Raji (cell line): ENCODE results near the gene PPFIA3.

Experiments used
- POLR2A ChIP-seq: IDR thresholded peaks from 2 replicates; pipeline ENCODE4 v1.6.1; 2011; ENCODE audit warnings: low read depth, low read length, control low read depth; ENCODE audit not compliant: insufficient read depth

PPFIA3 gene

DNA sequence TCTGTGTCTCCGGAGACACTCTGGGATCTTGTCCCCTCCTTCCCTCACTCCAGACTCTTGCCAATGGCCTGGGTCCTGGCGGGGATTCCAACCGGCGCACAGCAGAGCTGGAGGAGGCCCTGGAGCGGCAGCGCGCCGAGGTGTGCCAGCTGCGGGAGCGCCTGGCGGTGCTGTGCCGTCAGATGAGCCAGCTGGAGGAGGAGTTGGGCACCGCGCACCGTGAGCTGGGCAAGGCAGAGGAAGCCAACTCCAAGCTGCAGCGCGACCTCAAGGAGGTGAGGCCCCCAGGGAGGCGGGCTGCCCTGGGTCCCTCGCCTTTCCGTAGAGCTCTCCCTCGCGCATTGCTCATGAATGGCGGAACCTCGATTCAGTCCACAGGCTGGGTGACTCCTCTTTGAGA, 11.0 kb downstream of the PPFIA3 start:
- TF ChIP-seq POLR2A, result no peak

DNA sequence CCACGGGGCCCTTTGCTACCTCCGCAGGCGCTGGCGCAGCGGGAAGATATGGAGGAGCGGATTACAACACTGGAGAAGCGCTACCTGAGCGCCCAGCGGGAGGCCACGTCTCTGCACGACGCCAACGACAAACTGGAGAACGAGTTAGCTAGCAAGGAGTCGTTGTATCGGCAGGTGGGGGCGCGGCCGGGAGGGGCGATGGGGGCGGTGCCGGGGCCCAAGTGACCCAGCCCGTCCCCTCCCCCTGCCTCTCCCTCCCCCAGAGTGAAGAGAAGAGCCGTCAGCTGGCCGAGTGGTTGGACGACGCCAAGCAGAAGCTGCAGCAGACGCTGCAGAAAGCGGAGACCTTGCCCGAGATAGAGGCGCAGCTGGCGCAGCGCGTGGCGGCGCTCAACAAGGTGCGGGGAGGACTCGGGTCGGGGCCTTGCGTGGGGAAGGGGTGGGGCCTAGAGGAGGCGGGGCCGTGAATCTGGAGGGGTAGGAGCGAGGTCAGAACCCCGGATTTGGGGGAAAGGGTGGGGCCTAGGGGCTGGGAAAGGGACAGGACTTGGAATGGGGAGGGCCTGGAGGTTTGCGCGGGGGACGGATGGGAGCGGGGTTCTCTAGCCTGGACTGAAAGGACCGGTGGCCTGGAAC, 13.7 kb downstream of the PPFIA3 start:
- no peak for TF ChIP-seq POLR2A

DNA sequence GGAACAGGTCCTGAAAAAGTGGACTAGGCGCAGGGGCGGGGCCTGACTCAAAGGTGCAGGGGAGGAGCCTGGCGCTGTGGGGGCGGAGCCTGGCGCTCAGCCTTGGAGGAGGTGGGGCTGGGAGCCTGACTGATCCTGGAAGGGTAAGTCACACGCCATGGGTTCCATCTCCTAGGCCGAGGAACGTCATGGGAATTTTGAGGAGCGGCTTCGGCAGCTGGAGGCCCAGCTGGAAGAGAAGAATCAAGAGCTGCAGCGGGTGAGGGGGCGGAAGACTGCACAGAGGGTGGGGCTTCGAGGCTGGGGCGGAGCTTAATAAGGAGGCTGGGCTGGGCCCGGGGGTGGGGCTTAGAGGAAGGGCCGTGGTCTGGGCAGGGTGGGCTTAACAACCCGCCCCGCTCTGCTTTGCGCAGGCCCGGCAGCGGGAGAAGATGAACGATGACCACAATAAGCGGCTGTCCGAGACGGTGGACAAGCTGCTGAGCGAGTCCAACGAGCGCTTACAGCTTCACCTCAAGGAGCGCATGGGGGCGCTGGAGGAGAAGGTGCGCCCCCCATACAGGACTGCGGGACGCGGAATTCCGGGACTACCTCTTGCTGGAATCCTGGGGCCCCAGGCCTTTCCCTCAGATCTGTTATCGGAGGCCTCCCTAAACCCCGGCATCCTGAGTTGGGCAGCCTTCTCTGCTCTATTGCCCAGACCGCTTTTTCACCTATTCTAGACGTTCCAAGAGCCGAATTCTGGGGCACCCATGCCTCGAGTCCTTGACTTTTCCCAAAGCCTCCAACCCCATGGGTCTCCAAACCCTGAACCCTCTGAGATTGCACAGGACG, 14.5 kb downstream of the PPFIA3 start:
- TF ChIP-seq POLR2A, result no peak

DNA sequence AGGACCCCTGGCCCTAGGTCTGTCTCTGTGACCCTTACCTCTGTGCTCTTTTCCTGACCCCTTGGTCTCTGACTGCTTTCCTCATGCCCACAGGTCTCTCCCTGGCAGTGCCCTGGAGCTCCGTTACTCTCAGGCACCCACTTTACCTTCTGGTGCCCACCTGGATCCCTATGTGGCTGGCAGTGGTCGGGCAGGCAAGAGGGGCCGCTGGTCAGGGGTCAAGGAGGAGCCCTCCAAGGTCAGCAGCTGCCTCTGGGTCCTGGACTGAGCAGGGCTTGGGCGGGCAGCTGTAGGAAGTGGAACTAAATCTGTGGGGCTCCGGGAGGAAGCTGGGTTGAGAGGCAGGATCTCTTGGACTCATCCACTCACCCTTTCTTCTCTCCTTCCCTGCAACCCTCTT, 16.3 kb downstream of the PPFIA3 start:
- no peak for TF ChIP-seq POLR2A

DNA sequence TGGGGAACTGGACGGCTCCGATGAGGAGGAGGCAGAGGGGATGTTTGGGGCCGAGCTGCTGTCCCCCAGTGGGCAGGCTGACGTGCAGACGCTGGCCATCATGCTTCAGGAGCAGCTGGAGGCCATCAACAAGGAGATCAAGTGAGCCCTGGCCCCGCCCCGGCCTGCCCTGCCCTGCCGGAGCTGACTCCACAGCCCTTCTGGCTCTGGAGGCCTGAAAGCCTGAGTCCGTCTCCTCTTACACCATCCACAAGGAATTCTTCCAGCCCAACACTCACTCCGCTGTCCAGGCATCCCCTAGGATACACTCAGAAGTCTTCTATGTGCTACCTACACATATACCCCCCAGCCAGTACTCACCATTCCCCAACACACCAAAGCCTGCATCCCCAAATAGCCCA, 17.4 kb downstream of the PPFIA3 start:
- TF ChIP-seq POLR2A, result no peak

DNA sequence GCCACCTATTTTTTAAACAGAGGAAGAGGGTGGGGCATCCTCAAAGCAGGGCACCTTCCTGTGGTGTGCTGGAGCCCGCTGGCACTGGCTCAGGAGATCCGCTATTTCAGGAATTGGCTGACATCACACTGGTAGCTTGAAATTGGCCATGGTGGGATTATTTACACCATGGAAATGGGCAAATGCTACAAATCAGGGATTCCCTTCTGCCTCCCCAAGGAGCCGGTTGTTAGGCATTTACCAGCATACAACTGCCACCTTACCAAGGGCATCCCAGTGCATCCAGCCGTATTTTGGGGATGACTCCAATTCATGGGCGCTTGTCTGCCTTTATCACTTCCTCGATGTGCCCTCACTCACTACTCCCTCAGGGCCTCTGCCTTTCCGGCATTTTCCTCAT, 21.6 kb downstream of the PPFIA3 start:
- no peak for TF ChIP-seq POLR2A

DNA sequence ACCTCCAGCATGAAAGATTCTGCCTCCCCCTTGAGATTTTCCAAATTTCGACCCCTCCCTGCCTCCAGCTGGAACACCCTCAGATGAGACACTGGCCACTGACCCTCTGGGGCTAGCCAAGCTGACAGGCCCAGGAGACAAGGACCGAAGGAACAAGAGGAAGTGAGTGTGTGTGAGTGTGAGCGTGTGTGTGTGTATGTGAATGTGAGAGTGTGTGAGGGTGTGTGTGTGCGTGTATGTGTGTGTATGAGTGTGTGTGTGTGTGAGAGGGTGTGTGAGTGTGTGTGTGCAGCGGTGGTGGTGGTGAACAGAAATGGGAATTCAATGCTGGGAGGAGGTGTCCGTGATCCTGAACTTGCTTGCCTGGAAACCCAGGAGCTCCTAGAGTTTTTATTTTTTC, 22.0 kb downstream of the PPFIA3 start:
- TF ChIP-seq POLR2A, result no peak

DNA sequence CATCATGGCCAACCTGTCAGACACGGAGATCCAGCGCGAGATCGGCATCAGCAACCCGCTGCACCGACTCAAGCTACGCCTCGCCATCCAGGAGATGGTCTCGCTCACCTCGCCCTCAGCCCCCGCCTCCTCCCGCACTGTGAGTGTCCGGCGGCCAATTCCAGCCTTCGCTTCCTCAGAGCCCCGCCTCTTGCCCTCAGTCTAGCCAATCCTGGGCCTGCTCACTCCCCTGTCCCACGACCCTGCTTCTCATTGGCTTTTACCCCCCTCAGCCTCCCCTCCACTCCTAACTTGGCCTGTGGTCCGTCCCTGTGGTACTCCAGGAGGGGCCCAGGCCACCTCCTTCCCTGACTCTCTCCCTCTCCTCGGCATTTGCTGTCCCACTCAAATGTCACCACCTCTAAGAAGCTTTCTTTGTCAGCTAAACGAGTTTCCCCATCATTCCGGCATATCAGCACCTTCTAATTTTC, 23.6 kb downstream of the PPFIA3 start:
- TF ChIP-seq POLR2A, result peak; percentile 78

DNA sequence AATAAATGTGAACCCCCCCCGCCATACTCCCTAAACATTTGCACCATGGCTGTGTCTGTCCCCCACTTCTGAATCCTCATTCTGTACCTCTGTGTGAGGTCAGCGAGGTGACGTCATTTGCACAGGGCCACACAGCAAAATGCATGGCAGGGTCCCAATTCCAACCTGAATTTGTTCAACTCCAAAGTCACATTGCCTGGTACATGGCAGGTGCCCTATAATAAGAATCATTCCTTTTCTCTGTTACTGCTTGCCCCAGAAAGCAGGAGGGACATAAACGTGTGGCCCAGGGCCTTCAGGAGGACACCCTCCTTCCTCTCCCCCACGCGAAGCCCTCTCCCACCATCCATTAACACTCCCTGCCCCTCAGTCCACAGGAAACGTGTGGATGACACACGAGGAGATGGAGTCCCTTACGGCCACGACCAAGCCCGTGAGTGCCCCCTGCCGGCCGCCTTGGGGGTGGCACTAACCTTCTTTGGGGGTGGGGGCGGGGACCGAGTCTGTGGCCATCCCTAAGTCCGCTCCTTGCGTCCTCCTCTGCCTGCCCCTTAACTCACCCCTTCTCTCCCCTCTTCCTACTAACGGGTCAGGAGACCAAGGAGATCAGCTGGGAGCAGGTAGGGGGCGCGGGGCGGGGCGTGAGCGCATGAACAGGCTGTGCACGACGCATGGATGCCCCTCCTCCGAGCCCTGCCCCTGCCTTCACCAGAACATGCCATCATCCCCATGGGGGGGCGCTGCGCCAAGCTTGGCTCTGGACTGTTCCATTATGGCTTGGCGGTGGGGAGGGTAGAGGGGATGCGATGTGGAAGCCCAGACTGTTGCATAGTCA, 26.4 kb downstream of the PPFIA3 start:
- TF ChIP-seq POLR2A, result 0 out of 2 replicates have a peak, but pooled peaks have one; percentile 38

DNA sequence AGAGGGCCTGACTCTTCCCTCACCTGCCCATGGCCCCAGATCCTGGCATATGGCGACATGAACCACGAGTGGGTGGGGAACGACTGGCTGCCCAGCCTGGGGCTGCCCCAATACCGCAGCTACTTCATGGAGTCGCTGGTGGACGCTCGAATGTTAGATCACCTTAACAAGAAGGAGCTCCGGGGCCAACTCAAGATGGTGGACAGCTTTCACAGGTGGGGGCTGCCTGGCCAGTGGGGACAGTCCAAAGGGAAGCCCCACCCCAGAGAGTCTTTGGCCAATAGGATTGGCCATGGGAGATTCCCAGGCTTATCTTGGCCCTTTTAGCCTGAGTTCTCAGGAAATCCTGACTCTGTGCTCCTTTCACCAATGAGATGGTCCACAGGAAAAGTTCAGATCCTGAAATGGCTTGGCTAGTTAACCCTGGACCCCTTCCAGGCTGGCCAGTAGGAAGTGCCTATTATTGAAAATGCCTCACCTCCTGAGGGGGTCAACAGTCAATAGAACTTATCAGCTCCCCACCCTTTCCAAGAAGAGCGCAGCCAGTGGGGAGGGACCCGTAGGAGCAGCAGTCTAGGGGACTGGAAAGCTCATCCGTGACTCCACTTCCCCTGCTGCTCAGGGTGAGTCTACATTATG, 28.8 kb downstream of the PPFIA3 start:
- no peak for TF ChIP-seq POLR2A

DNA sequence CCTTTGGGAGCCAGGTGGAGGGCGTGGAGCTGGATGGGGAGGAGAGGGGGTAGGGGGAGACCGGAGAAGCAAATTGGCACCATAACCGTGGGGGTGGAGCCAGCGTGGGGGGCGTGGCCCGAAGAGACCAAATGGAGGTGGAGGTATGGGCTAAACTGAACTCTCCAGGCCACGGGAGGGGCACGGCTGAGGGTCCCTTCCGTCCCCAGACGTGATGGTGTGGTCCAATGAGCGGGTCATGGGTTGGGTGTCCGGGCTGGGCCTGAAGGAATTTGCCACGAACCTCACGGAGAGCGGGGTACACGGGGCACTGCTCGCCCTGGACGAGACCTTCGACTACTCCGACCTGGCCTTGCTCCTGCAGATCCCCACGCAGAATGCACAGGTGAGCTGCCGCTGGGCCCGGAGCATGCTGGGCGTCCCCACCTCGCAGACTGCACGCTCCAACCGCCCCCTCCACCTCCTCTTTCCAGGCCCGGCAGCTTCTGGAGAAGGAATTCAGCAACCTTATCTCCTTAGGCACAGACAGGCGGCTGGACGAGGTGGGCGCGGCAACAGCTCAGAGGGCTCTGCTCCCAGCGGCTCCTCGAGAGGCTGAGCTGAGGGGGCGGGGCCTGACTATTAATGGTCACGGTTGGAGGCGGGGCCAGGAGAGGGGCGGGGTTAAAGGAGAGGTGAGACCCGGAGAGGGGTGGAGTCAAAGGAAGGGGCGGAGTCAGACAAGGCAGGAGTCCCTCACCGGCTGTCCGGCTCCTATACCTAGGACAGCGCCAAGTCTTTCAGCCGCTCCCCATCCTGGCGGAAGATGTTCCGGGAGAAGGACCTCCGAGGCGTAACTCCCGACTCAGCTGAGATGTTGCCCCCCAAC, 29.7 kb downstream of the PPFIA3 start:
- no peak for TF ChIP-seq POLR2A

DNA sequence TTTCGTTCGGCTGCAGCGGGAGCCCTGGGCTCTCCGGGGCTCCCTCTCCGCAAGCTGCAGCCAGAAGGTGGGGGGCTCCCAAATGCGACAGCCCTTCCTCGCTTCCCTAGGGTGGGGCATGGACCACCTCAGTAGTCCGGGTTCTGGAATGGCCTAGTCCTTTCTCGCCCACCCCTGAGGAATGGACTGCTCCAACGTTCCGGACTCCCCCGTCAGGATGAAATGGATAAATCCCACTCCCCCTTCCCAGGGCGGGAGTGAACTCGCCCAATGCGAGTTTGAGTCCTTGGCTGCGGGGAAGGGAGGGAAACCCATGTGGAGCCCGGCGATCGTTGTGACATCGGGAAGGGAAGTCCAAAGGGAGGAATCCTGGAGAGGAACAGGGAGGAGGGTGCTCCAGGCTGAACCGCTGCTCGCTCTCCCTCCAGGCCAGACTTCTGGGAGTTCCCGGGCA, 30.3 kb downstream of the PPFIA3 start:
- no peak for TF ChIP-seq POLR2A

DNA sequence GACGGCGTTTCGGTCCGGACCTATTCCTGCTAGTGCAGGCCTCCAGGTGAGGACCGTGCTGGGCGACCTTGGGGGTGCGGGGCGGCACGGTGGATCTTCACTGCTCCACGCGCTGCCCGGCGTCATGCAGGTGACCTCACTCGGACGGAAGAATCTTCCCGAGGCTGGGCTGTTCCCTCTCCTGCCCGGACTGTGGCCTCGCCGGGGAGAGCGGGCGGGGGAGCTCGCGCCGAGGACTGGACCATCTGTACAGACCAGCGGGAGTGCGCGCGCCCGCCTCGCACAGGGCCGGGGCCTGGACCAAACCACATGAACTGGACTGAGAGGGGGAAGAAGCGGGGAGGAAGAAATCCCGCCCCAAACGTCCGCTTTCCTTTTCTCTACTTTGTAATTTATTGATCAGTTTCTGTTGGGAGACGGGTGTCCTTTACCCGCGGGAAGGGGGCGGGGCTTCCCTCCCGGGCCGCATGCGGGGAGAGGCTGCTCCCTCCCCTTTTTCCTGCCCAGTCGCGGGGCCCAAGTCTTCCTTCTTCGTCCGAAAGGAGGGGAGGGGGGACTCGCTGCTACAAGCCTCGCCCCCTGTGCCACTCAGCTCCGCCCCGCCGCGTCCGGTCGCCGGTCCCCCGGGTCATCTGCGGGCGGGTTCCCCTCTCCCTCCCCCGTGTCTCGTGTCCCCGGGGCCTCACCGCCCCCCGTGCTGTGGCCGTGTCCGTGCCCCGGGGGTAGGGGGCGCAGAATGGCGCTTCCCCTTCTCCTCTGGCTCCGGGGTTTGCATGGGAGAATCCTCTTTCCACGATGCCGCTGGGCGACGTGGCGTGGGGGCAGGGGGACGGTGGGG, 31.0 kb downstream of the PPFIA3 start:
- TF ChIP-seq POLR2A, result peak; percentile 58
